Measurements from ENCODE around the gene CABCOCO1.

GRCh38 chr10:61664985-61665384 lies 2.3 kb downstream of the CABCOCO1 start:
- no peak for TF ChIP-seq ARNTL (CRISPR knock-in tag; IDR thresholded peaks at IDR 0.05; ENCODE audit: borderline replicate concordance, low read depth)
- TF ChIP-seq ZFP3 (CRISPR knock-in tag; IDR thresholded peaks at IDR 0.05), result no peak
- TF ChIP-seq BACH2 (CRISPR knock-in tag; IDR thresholded peaks at IDR 0.05; ENCODE audit: borderline replicate concordance), result no peak

Data from SK-N-SH treated with all-trans-retinoic acid at 6 μM for 48 hours (cell line).